CD4-positive, alpha-beta T cell treated with Interleukin-17A for 1 hour (primary cell): ENCODE results near the gene MCCC1.

Source experiments
- DNase-seq: peaks from one replicate; pipeline ENCODE4 v3.0.0-alpha.2; 2020

The MCCC1 gene

GRCh38 chr3:182980204-182981037 is 118.9 kb downstream of the MCCC1 start, which contains the start of gene DCUN1D1:
Gene DCUN1D1 (minus strand): TSS chr3:182980538. CDS start chr3:182980489, 49 bp downstream.
- peak; percentile 90 for DNase-seq

GRCh38 chr3:182979674-182980191 is 119.6 kb downstream of the MCCC1 start:
- DNase-seq: peak; percentile 32

- DNase-seq: no peak
These were observed 120.1 kb downstream of the MCCC1 start for GRCh38 chr3:182979103-182979673.

- no peak for DNase-seq
These were observed 120.9 kb downstream of the MCCC1 start for GRCh38 chr3:182978387-182978786.

- no peak for DNase-seq
These were observed 126.2 kb downstream of the MCCC1 start for GRCh38 chr3:182973047-182973446.

GRCh38 chr3:182972387-182972786 is 126.9 kb downstream of the MCCC1 start:
- DNase-seq: no peak

- no peak for DNase-seq
These were observed 127.7 kb downstream of the MCCC1 start for GRCh38 chr3:182971637-182972036.

- no peak for DNase-seq
These were observed 128.4 kb downstream of the MCCC1 start for GRCh38 chr3:182970811-182971418.

- no peak for DNase-seq
These were observed 129.4 kb downstream of the MCCC1 start for GRCh38 chr3:182969853-182970252.

GRCh38 chr3:182969277-182969676 is 130.0 kb downstream of the MCCC1 start:
- DNase-seq: no peak

- DNase-seq: peak; percentile 42
These were observed 131.8 kb downstream of the MCCC1 start for GRCh38 chr3:182967218-182968204.

- no peak for DNase-seq
These were observed 133.4 kb downstream of the MCCC1 start for GRCh38 chr3:182965861-182966366.
